Liver (tissue), 3 donors: Measurements from ENCODE around the gene GJB5.

Source experiments
- EGR1 ChIP-seq, 2 donors: IDR thresholded peaks; 2 replicates each; pipeline ENCODE4 v1.6.1; 2016 to 2018; ENCODE audit warnings: antibody characterized with exemption in 2 of 2, low read depth in 2 of 2
- FOXA1 ChIP-seq: IDR thresholded peaks from 2 replicates; pipeline ENCODE4 v1.6.1; 2016; ENCODE audit warnings: antibody characterized with exemption
- GABPA ChIP-seq, 2 donors: IDR thresholded peaks in 1 of 2; conservative IDR thresholded peaks in 1 of 2; 2 replicates each; pipeline ENCODE4 v1.6.1; 2016; ENCODE audit warnings: antibody characterized with exemption in 2 of 2, mild to moderate bottlenecking in 1 of 2, moderate library complexity in 1 of 2
- JUND ChIP-seq, 2 donors: IDR thresholded peaks; 2 replicates each; pipeline ENCODE4 v1.6.1; 2016; ENCODE audit warnings: antibody characterized with exemption in 2 of 2
- SP1 ChIP-seq: IDR thresholded peaks from 2 replicates; pipeline ENCODE4 v1.6.1; 2018; ENCODE audit warnings: antibody characterized with exemption, mild to moderate bottlenecking
- TAF1 ChIP-seq: conservative IDR thresholded peaks from 2 replicates; pipeline ENCODE4 v1.6.1; 2016; ENCODE audit warnings: antibody characterized with exemption, mild to moderate bottlenecking
- YY1 ChIP-seq: IDR thresholded peaks from 2 replicates; pipeline ENCODE4 v1.6.1; 2016; ENCODE audit warnings: antibody characterized with exemption, mild to moderate bottlenecking
- TF ChIP-seq, protein P1 (sequence below): fragments of 150-350 bp; IDR thresholded peaks from 2 replicates; pipeline ENCODE4 v1.5.1; 2017; ENCODE audit warnings: improper control_type of control experiment, low read depth, low read length; ENCODE audit not compliant: missing input control
- TF ChIP-seq, protein P2 (sequence below): IDR thresholded peaks from 2 replicates; pipeline ENCODE4 v1.6.1; 2016; ENCODE audit warnings: antibody characterized with exemption, mild to moderate bottlenecking
- TF ChIP-seq, protein P3 (sequence below): IDR thresholded peaks from 2 replicates; pipeline ENCODE4 v1.6.1; 2016; ENCODE audit warnings: antibody characterized with exemption
- donor health status: healthy.
- donor health status: healthy.

- TF ChIP-seq, protein P1, sequence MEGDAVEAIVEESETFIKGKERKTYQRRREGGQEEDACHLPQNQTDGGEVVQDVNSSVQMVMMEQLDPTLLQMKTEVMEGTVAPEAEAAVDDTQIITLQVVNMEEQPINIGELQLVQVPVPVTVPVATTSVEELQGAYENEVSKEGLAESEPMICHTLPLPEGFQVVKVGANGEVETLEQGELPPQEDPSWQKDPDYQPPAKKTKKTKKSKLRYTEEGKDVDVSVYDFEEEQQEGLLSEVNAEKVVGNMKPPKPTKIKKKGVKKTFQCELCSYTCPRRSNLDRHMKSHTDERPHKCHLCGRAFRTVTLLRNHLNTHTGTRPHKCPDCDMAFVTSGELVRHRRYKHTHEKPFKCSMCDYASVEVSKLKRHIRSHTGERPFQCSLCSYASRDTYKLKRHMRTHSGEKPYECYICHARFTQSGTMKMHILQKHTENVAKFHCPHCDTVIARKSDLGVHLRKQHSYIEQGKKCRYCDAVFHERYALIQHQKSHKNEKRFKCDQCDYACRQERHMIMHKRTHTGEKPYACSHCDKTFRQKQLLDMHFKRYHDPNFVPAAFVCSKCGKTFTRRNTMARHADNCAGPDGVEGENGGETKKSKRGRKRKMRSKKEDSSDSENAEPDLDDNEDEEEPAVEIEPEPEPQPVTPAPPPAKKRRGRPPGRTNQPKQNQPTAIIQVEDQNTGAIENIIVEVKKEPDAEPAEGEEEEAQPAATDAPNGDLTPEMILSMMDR: no peak
- TF ChIP-seq TAF1: no peak
- TF ChIP-seq JUND (IDR thresholded peaks at IDR 0.05): no peak
- no peak for TF ChIP-seq FOXA1
- no peak for TF ChIP-seq YY1
- no peak for TF ChIP-seq EGR1 (IDR thresholded peaks at IDR 0.05; ENCODE audit: low read depth in 2 of 2)
- no peak for TF ChIP-seq SP1
- TF ChIP-seq, protein P2, sequence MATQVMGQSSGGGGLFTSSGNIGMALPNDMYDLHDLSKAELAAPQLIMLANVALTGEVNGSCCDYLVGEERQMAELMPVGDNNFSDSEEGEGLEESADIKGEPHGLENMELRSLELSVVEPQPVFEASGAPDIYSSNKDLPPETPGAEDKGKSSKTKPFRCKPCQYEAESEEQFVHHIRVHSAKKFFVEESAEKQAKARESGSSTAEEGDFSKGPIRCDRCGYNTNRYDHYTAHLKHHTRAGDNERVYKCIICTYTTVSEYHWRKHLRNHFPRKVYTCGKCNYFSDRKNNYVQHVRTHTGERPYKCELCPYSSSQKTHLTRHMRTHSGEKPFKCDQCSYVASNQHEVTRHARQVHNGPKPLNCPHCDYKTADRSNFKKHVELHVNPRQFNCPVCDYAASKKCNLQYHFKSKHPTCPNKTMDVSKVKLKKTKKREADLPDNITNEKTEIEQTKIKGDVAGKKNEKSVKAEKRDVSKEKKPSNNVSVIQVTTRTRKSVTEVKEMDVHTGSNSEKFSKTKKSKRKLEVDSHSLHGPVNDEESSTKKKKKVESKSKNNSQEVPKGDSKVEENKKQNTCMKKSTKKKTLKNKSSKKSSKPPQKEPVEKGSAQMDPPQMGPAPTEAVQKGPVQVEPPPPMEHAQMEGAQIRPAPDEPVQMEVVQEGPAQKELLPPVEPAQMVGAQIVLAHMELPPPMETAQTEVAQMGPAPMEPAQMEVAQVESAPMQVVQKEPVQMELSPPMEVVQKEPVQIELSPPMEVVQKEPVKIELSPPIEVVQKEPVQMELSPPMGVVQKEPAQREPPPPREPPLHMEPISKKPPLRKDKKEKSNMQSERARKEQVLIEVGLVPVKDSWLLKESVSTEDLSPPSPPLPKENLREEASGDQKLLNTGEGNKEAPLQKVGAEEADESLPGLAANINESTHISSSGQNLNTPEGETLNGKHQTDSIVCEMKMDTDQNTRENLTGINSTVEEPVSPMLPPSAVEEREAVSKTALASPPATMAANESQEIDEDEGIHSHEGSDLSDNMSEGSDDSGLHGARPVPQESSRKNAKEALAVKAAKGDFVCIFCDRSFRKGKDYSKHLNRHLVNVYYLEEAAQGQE: no peak
- TF ChIP-seq, protein P3, sequence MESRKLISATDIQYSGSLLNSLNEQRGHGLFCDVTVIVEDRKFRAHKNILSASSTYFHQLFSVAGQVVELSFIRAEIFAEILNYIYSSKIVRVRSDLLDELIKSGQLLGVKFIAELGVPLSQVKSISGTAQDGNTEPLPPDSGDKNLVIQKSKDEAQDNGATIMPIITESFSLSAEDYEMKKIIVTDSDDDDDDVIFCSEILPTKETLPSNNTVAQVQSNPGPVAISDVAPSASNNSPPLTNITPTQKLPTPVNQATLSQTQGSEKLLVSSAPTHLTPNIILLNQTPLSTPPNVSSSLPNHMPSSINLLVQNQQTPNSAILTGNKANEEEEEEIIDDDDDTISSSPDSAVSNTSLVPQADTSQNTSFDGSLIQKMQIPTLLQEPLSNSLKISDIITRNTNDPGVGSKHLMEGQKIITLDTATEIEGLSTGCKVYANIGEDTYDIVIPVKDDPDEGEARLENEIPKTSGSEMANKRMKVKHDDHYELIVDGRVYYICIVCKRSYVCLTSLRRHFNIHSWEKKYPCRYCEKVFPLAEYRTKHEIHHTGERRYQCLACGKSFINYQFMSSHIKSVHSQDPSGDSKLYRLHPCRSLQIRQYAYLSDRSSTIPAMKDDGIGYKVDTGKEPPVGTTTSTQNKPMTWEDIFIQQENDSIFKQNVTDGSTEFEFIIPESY: no peak
- no peak for TF ChIP-seq GABPA (IDR thresholded peaks at IDR 0.05 in 1 of 2, conservative IDR thresholded peaks at IDR 0.05 in 1 of 2)
Observed at GRCh38 chr1:34762474-34763141, 7.8 kb downstream of the GJB5 start.
